GM19239 (cell line): ENCODE measurements around the gene CBFA2T3.

ENCODE experiments used
- DNase-seq: peaks from one replicate; pipeline ENCODE4 v3.0.0; 2011; ENCODE audit warnings: low spot score; ENCODE audit not compliant: insufficient read length
- FAIRE-seq: peaks from 2 replicates; lab custom pipeline; 2011; peaks lifted over from hg19 to GRCh38; lab: Jason Lieb, UNC

The CBFA2T3 gene

DNA sequence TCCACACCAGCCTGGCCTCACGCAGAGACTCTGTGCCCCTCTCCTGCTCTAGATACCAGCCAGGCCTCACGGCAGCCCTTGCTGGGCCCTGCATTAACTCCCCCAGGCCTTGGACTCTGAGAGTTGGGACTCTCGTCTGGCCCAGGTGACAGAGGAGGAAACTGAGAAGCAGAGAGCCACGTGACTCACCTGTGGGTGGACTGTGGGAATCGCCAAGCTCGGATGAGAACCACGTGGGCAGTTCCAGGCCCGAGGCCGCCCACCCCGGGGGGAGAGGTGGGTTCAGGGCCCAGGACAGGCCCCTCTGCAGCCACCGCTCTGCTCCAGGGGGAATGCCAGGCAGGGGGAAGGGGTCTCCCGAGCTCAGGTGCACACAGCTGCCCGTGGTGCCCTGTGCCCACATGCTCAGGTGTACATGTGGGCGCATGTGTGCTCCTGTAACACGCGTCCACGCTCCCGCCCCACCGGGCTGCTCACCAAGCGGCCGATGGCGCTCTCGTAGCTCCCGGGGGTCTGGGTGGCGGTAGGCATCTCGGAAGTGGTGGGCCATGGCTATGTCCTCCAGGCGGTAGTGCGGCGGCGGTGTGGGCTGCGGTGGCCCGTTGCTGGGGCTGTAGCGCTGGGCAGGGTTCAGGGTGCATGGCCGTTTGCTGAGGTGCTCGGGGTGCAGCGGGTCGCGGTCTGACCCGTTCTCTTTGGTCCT is 92.3 kb downstream of the CBFA2T3 start:
- DNase-seq (no peak), FAIRE-seq (no peak)

DNA sequence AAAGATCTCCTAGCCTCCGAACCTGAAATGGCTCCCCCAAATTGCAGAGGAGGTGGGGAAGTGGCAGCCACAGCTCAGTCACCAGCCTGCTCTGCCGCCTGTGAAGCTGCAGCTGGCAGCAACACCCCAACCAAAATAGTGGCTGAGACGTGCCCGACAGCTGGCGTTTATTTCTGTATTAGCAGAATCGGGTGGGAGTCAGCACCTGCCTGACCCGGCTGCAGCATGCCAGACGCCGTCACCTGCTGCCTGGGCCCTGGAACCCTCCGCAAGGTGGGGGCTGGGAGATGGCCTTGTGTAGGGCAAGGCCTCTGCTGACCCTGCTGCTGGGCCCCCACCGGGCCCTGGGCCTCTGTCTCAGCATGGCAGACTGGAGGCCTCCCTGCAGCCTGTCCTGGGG is 93.1 kb downstream of the CBFA2T3 start:
- DNase-seq (no peak), FAIRE-seq (no peak)

DNA sequence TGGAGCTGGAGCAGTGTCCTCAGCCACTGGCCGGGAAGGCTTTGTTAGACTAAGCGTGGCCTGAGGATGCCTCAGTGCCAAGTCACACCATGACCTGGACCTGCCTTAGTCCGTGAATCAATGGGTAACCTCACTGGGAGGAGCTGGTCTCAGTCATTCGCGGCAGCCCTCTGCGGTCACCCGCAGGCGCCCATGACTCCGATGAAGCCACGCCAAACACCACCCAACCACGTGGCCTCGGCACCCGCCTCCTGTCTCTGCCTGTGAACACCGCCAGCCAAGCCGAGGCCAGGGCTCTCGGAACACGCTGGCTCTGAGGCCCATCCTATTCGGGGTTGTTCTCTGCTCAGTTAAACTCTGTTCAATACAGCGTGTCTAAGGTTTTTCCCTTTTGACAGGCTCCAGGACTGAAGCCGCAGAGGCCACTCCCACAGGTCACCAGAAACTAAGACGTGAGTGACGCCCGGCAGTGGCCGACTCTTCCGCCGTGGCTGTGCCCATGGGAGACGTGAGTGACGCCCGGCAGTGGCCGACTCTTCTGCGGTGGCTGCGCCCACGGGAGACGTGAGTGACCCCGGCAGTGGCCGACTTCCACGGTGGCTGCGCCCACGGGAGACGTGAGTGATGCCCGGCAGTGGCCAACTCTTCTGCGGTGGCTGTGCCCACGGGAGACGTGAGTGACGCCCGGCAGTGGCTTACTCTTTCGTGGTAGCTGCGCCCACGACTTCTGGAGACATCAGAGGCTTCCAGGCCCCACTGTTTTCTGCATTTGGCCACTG is 93.7 kb downstream of the CBFA2T3 start:
- DNase-seq (no peak), FAIRE-seq (no peak)

DNA sequence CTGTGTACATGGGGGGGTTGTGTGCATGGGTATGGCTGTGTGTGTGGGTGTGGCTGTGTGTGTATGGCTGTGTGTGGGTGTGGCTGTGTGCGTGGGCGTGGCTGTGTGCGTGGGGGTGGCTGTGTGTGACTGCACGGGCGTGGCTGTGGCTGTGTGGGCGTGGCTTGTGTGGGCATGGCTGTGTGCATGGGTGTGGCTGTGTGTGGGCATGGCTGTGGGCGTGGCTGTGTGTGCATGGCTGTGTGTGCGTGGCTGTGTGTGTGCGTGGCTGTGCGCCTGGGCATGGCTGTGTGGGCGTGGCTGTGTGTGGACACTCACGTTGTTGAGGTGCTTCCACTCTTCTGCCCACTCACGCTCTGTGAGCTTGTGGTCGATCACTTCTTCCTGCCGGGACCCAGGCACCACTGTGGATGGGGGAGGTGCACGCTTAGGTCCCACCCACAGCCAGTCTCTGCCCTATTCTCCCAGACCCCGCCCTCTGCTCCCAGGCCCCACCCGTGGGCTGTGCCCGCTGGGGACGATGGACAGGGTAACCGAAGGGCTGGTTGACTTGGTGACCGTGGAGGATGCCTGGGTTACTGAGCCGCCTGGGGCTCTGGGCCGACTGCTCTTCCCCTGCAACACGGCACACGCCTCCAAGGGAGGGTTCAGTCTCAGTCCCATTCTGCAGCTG is 94.5 kb downstream of the CBFA2T3 start:
- FAIRE-seq, result no peak

DNA sequence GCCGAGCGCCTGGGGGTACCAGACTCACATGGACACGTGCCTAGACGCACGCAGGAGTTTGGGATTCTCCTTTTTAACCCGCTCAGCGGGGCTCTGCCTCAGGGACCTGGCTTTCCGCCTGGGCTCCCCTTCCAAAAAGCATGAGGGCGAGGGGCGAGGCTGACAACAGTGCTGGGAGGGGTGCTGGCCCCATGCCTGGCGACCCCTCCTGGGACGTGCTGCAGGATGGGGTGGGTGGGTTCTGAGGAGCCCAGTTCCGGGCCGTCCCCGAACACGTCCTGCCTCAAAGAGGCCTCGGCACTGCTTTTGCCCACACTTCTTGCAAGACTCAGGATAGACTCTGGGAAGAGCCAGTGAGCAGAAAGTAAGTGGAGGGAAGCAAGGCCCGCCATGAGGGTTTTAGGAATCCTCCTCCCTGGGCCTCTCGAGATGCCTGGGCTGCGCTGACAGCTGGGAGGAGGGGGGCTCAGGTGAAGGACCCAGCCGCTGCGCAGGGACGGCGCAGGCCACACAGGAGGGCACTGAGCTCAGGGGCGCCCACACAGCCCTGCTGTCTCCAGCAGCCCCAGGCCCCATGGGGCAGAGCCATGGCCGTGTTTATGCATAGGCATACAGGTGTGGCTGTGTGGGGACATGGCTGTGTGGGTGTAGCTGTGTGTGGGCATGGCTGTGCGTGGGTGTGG is 95.2 kb downstream of the CBFA2T3 start:
- FAIRE-seq (no peak), DNase-seq (no peak)

More for the DNA sequence above, 94.5 kb downstream of the CBFA2T3 start:
- DNase-seq, result no peak

DNA sequence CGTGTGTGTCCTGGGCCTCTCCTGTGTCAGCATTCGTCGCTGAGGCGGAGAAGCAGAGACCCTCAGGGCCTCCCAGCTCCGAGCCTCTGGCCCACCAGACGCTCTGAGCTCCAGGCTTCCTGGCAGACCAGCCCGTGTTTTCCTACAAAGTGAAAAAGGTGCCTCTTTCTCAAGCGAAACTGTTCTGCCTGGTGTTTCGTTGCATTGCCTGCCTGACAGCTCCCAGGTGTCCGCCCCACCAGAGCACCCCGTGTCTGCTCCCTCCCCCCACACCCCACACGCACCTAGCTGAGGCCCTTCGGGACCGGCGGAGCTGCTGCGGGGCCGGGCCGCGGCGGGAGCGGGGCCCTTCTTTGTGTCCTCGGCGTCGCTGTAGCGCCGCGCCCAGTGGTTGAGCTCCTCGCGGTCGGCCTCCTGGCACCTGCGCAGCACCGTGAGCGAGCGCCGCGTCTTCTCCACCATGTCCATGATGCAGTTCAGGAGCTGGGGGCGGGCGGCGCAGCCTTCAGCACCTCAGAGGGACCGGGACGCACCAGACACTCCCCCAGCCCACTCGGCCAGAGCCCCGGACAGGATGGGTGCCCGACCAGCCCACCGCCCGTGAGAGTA is 95.9 kb downstream of the CBFA2T3 start:
- no peak for DNase-seq
- no peak for FAIRE-seq

DNA sequence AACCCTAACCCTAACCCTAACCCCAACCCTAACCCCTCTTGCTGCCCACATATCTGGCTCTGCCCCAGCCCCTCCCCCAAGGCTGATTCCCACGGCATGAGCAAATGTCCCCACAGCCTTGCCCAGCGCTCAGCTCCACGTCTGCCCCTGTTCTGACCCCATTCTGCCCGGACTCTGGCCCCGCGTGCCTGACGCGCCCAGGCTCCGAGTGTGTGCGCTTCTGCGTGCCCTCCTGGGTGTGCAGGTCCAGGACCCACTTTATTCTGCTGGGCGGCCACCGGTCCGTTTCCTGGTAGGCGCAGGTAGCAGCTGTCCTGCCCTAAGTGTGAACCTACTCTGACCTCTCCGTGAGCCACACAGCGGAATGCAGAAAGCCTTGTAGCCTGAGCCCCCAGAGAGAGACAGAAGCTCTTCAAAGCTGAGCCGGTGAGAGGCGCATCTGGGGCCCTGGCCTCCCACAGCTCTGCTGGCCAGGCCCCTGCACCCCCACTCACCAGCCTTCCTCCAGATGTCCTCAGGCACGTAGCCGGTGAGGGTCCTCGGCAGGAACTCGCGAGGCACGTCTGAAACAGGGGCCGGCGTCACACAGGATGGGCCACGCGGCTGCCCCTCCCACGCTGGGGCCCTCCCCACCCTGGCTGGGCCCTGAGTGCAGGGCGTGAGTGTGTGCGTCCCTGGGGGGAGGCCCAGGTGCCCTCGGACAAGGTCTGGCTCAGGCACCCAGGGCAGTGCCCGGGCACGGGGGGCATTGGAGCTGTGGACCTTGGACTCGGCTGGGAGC is 96.6 kb downstream of the CBFA2T3 start:
- FAIRE-seq (no peak), DNase-seq (no peak)

DNA sequence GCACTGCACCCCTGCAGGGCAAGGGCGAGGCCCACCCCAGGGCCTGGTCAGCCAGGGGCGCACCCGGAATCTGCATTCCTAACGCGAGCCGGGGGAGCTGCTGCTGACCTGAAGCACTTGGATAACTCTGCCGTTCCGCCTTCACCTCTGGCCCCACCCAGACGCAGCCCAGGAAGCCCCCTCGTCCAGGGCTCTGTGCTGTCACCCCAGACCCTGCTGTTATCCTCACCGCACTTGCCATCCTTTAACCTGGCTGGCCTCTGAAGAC is 97.3 kb downstream of the CBFA2T3 start:
- DNase-seq (no peak), FAIRE-seq (no peak)

DNA sequence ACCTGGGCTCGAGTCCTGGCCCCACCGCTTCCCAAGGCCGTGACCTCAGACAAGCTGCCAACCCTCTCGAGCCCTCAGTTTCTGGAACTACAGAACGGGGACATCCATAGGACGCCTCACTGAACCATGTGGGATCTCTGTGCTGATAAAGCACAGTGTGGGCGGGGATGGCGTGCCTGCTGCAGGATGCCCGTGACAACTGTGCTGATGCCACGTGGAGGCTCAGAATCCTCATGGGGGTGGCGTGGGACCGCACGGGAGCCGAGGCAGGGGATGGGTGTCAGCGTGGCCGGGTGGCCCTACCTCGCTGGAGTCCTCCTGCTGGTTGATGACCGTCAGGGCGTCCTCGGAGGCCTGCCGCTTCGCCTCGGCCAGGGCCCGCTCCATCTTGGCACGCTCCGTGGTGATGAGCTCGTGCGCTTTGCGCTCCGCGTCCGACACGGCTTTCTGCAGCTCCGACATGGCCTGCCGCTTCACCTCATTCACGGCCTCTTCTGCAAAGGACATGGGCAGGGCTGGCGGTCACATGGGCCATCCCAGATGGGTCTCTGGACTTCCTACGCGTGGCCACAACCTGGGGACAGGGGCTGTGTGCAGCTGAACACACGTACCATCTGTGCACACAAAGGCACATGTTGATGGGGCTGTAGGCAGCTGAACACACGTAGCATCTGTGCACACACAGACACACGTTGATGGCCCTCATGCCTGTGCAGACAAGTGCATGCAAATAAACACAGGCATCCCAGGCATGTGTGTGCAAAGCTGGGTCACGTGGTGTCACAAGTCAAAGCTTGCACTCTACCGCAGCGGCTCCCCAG is 97.8 kb downstream of the CBFA2T3 start:
- DNase-seq (no peak), FAIRE-seq (no peak)

DNA sequence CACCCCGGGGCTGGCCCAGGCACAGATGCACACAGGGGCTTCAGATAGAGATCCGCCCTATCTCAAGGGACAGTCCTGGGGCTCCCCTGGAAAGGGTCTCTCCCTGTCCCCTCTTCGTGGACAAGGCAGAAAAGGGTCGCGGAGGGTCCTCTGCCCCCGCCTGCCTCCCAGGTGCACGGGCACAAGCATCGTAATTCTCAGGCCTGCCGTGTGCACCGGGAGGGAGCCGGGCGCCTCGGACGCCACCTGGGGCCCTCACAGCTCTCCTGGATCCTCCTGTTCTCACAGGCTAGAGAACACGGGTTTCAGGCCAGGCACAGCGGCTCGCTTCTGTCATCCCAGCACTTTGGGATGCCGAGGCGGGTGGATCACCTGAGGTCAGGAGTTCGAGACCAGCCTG is 98.7 kb downstream of the CBFA2T3 start:
- DNase-seq, result no peak
- FAIRE-seq, result no peak

DNA sequence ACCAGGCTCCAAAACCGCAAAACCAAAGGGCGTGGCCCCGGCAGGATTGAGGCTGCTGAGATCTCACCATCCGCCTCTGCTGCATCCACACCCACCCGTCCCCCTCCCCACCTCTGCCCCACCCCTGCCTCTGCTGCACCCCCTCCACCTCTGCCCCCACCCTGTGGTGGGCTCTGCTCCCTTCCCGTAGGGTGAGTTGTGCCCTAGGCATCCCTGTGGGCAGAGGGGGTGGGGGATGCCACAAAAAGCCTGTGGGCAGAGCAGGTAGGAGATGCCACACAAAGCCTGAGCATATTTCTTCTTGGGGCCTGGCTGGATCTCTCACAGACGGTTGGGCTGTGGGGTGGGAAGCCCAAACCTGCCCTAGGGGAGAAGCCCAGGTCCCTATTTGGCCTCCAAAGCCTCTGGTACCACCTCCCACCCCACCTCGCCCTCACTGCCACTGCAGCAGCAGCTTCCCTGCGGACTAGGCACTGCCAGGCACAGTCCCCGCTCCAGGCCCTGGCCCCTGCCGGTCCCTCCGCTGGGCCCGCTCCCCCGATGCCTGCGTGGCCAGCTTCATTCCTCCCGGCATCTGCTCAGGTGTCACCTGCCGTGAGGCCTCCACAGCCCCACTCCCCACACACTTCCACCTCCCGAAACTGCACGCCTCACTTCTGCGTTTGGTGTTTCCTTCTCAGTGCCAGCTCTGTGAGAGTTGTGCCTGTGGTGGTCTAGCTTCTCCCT is 99.3 kb downstream of the CBFA2T3 start:
- no peak for FAIRE-seq
- DNase-seq, result no peak

DNA sequence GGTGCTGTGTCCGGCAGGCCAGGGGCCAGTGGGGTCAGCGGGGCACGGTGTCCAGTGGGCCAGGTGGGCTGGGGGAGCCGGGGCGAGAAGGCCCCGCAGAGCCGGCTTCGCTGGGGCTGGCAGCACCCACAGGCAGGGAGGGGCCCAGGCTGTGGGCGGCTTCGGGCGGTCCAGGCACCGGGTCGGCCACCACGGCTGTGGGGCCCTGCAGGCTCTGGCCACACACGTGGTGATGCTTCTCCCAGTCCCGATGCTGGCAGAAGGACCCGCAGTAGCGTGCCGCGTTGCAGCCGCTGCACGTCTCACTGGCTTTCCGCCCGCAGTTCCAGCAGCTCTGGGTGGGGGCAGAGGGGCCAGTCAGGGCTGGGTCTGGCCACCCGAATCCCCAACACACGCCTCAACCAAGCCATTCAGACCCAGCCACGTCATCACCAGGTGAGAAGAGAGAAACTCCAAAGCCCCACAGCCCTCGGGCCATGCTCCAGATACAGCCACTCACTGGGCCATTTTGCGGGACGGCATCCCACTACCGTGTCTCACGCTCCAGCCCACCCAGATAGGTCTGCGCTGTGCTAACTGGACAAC is 100.0 kb downstream of the CBFA2T3 start:
- DNase-seq (no peak), FAIRE-seq (no peak)

DNA sequence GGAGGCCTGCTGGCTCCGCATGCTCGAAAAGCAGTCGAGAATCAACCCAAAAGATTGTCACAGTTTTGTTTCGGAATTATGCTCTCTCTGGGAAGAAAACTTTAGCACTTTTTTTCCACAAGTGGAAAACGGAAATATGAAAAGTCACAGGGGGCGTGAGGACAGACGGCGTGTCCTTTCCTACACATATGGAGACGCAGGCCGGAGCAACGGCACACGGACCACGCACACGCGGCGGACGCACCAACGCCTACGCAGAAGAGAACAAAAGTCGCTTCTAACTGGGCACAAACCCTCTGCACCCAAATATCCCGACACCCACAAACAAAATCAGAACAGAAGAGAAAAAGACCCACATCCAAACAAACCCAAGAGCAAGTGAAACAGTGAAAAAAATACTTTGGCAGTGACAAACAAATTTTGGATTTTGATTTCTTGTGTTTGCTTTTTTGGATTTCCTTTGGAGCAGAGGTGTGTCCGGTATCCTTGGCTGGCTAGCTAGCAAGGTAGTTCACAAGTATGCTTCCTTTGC is 101.2 kb downstream of the CBFA2T3 start:
- FAIRE-seq (no peak), DNase-seq (no peak)

DNA sequence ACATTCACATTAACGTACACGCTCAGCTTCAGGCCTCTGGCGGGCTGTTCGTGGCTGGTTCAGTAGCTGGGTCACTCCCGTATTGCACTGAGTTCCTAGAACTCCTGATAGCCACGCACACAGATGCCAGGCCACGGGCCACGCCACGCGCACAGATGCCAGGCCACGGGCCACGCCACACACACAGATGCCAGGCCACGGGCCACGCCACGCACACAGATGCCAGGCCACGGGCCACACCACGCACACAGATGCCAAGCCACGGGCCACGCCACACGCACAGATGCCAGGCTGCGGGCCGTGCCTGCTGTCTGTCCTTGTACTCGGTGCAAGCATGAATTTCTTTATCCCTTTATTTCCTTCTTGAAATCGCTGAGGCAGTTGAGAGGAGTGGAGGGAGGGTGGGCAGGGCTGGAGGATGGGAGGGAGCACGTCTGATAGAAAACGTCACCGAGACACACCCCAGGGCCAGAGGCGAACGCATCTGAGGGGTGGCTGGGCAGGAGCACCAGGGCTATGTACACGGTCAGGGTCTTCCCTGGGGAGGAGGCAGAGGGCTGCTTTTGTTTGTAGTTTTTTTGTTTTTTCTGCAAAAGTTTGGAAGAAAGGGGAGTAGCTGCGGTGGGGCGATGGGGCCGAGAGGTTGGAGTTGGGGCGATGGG is 101.9 kb downstream of the CBFA2T3 start:
- no peak for DNase-seq
- no peak for FAIRE-seq

DNA sequence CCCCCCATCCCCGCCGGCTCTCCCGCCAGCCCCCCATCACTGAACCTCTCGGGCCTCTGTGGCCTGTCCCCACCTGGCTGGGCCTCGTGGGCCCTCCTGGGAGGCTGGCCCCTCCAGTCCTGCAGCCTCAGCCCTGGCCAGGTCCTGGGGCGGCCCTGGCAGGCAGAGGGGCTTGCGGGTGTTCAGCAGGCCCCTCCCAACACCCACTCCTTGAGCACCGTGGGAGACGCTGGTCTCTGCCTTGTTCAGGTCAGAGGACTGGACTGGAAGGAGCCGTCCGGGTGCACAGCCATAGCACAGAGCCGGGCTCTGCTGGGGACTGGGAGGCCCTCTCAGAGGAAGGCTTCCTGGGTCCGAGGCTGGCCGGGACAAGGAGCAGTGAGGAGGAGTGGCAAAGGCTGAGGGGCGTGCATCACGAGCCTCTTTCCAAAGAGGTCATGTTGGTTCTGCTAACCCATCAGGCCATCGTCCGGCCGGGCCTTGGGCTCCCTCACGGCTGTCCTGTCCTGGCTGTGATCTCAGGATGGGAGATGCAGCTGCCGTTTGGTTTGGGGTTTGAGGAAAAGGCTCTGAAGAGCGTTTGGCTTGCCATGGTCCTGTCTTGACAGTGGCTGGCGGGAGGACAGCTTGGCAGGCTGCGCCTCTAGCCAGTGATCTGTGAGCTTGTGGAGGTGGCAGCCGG is 104.2 kb downstream of the CBFA2T3 start:
- DNase-seq (no peak), FAIRE-seq (no peak)

DNA sequence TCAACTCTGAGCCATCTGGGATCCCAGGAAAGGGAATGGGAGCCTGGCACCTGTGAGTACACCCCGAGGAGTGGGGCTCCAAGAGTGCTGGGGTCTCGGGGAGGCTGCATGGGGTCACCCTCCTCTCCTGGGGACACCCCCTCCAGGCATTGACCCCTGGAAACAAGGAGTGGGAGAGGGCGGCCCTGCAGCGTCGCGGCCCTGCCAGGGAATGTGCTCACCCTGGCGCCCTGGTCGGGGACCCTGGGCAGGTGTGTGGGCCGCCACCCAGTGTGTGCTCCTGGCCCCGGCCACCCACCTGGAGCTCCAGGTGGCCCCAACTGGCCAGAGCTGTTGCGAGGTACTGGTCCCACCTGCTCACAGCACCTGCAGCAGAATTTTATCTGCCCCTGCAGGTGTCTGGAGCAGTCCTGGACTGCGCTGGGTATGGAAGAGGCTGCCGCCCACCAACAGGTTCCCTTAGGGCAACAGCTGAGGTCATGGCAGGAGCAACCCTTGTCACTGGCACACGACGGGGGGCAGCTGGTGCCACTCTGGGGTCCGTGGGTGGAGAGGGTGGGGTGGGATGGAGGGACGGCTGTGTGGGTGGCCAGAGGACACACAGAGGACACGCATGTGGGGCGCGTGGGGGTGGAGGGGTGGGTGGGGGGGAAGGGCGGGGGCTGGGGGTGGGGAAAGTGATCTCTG is 105.1 kb downstream of the CBFA2T3 start:
- DNase-seq, result no peak
- no peak for FAIRE-seq
